GM21526 (cell line): ENCODE results near the gene IFFO2.

ENCODE experiments used
- ATAC-seq: cut with Tn5 transposase; IDR thresholded peaks from one replicate; pipeline ENCODE4 v1.9.1; 2021; ENCODE audit warnings: moderate library complexity; ENCODE audit not compliant: unreplicated experiment, low FRiP score

IFFO2 gene

DNA sequence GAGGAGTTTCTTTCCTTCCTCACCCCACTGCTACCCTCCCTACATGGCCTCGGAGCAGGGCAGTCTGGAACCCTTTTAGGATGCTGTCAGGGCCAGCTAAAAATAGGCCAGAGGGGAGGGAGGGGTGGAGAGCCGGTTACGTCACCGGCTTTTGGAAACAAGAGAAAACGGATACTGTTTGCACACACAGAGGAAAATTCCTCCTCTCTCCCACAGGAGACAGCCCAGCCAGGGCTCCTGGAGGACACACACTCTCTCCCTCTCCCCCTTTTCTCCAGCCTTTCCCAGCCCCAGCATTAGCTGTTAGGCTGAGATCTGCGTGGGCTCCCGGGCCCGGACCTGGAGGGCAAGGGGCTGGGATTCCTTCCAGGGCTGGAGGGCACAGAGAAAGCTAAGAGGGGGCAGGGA is 34.2 kb downstream of the IFFO2 start:
- no peak for ATAC-seq

DNA sequence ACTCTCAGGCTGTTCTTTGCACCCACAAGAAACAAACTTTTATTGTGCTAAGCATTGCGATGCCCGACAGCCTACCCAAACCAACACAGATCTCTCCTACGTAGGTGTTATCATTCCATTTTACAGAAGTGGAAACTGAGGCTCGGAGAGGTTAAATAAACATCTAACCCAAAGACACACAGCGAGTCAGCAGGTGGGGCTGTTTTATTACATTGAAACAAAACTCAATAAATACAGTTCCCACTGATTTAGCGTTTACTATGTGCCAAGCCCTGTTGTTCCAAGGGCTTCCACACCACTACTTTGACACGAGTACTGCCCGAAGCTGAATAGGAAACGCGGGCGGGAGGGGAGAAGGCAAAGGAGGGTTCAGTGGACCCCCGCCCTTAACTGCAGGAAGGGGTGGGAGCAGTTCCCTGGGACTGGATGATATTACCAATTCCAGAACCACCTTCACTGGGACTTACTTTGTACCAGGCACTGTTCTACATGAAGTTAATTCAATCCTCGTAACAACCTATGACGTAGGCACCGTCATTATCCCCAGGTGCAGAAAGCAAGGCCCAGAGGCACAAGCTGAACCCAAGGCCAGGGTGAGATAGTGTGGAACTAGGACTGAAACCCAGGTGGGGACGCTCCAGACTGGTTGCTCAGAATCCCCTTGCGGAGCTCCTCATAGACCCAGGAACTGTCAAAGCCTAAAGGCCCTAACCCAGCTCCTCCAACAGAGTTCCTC is 34.8 kb downstream of the IFFO2 start:
- ATAC-seq = no peak

DNA sequence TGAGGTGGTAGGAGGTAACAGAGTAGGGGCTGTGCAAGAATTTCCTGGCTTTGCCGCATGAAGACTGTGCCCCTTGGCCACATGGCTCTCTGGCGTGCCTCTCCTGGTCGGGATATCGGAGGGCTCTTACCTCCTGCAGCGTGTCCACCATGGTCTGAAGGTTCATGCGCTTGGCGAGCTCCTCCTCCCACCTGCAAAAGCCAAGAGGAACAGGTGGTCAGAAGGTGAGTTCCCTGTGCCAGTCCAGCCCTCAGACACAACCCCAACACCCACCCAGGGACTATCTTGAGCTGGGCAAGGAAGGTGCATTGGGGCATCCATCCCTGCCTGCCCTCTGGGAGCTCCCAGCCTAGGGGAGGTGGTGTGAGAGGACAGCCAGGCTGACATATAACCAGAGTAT is 35.5 kb downstream of the IFFO2 start:
- no peak for ATAC-seq

DNA sequence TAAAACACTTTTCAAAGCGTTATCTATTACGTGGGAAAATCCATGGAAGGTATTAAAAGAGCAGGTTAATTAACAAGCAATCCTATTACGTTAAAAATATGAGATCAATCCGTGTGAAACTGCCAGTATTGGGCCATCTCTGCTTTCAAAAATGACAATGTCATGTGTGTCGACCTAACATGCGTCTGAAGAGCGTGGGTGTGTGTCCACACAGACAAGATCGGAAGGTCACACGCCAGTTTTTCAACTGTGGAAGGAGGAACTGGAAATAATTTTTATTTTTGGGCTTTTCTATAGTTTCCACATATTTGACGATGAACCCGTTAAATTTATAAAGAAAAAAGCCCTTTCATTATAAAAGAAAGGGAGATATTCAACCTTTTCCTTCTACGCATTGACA is 36.5 kb downstream of the IFFO2 start:
- ATAC-seq = no peak

DNA sequence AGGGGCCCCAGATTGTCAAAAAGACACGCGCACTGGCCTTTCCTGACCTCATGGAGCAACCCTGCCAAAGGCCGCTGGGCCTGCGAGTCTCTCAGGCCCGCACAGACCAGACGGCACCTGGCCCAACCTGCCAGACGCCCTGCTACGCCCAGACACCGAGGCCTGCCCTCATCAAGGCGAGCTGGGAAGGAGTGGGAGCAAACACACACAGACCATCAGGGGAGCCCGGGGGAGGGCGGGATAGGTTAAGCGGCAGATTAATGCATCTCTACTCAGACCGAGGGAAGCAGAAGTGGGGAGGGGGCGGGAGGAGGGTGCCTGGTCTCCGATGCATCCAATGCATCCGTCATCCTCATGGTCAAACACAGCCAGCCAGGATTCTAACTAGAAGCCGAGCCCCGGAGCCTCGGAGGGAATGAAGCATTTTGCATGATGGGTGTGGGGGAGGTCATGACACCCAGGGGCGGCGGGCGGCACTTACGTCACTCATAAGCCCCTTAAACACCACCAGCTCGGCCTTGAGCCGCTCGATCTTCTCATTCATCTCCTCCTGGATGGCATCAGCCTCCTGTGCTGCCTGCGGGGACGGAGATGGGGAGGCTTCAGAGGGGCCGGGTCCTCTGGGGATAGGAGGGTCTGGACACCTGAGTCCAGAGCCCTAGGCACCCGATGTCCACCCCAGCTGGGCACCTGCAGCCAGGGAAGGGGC is 37.1 kb downstream of the IFFO2 start:
- ATAC-seq = no peak

DNA sequence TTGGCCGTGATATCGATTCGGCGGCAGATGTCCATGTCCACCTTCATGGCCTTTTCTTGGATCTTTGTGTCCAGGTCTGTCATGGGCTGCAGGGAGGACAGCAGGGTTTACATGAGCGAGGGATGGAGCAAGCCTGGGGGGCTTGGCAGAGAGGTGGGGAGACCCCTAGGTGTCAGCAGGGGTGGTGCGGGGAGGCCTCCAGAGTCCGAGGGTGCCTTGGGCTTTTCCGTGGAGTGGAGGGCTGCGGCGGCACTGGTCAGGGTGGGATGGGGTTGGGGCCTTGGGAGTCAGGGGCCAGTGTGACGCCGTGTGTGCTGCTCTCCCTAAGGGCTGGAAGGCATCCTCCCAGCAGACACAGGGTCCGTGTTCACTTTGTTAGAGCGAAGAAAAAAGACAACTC is 38.1 kb downstream of the IFFO2 start:
- ATAC-seq = no peak

DNA sequence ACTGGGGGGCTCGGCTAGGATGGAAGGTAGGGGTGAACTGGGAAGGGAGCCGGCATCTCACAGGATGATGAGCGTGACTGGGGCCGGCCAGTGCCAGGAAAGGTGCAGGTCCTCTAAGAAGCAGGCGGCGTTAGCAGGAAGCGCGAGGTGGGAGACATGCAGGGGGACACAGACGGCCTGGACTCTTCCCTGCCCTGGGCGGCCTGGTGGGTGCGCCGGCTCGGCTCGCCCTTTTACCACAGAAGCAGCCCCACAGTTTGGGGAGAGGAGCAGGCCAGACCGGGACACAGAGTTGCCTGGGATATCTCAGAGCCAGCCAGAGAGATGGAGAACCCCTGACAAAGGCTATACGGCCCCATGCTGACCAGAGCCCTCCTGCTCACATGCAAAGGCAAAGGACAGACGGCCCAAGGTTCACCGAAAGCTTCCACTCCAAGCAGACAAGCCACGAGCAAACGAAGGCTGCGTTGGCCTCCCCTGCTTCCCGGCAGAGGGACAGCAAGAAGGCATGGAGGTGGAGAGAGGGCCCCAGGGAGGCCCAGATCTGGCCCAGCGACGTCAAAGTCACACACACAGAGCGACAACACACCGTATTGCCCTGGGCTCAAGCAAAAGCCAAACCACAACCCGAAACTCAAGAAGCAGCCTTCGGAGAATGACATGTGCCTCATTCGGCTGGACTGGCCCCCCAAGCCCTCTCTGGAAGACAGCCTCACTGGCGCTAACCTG is 39.2 kb downstream of the IFFO2 start:
- no peak for ATAC-seq

DNA sequence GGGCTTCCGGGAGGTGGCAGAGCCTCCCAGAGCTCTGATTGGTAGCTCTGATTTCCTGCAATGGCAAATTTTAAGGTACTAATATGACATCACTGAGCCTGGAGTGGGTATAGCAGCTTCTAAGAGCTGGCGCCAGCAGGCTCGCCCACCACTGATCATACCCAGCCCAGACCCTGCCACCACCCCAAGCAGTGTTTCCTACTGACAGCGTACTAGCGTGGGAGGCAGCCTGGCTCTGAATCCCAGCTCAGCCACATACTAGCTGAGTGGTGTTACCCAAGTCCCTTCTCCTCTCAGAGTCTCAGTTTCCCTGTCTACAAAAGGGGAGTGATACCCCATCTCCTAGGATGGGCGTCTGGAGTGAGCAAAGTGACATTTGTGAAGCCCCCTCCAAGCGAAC is 41.1 kb downstream of the IFFO2 start:
- no peak for ATAC-seq

DNA sequence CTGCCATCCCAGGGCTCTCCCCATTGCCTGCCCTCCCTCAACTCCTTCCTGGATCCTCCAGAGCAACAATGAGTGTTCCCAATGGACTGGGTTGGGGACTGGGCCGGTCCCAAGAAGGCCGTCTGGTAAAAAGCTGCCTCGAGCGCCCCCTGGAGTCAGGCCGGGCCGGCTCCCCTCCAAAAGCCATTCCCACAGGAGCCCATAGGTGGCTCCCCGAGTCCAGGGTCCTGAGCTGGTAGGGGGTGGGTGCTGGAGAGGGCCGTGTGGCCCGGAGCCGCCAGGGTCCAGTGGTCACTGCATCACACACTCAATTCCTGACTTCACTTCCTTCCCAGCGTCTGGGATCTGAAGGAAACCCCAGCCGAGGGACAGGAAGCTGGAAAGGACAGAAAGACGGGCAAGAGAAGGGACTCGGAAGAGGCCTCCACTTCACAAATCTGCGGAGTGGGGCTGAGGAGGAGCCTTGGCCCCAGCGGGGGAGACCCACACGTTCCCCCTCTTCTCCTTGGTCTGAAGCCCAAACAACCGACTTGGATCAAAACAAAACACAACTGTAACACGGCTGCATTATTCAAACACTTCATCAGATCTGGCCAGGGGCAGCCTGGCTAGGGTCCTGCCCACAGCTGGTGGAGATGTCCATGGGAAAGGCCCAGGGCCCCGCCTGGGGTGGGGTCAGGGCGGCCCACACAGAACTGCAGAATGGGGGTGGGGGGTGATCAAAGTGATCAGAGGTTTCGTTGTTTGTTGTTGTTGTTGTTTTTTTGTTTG is 43.2 kb downstream of the IFFO2 start:
- no peak for ATAC-seq

DNA sequence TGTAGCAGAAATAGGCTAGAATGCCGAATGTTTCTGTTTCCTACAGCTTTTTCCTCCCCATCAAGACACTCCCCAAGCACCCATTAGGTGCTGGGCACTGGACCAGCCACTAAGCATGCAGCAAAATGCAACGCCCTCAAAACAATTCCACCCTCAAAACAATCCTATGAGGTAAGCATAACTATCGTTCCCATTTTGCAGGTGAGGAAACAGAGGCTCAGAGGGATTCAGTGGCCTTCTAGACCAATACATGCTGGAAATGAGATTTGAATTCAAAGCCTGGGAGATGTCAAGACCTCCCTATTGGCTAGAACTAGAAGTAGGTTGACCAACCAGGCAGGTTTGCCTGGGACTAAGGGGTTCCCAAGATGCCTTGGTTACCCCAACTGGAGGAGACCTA is 43.9 kb downstream of the IFFO2 start:
- ATAC-seq = no peak

DNA sequence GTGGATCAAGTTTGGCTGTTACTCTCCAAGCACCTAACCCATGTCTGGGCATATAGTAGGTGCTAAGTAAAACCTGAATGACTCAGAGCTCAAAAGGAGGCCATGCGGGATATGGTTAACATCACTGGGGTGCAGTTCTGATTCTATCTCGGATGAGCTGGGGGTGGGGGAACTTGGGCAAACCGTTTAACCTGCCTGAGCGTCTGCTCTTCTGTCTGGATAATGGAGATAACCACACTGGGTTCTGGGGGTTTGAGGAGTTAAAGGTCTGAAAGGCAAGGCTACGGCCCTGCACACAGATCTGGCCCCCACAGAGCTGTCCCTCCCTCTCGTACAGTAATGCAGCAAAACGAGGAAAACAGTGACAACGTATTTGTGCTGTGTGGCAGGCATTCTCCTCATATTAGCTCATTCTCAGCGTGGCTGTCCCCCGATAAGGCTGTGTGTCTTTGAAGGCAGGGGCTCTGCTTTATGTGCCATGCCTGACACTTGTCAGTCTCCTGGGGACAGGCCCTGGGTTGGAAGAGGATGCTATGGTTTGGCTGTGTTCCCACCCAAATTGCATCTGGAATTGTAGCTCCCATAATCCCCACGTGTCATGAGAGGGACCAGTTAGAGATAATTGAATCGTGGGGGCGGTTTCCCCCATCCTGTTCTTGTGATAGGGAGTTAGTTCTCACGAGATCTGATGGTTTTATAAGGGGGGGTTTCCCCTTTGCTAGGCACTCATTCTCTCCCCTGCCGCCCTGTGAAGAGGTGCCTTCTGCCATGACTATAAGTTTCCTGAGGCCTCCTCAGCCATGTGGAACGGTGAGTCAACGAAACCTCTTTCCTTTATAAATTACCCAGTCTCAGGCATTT is 47.3 kb downstream of the IFFO2 start:
- ATAC-seq = no peak

DNA sequence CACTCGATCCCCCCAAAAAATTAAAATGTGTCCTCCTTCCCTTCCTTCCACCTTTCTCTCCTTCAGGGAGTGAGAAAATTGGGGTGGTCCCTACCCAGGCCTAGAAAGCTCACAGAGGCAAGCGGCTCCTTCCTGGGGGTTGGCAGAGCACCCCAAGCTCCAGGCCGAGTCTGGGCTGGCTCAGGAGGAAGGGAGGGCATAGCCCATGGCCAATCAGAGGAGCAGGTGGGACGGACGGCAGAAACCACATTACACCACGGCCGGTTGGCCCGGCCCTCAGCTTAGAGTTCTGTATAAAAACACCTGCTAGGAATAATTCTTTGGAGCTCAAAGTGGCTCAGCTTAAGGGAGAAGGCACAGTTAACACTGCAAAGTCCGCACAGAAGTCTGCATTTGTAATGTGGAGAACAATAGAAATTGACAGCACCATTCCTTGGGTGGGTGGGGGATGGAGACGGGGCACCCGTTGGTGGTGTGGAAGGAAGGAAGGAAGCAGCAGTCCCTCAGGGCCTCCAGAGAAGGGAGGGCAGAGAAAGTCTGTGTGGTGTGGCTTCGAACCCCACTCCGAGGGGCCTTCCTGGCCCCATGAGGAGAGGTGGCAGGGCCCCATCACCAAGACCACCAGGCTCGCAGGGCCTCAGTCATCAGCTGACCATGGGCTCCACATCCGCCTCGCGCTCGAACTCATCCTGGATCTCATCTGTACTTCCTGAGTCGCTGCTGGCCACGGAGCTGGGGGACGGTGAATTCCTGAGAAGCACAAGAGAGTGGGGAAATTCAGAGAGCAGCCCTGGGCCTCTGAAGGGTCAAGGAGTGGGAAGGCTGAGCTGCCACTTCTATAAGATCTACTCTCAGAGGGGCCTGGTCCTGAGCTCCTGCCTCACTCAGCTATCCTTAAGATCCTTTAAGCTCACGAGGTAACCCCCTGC is 48.3 kb downstream of the IFFO2 start:
- ATAC-seq = no peak

DNA sequence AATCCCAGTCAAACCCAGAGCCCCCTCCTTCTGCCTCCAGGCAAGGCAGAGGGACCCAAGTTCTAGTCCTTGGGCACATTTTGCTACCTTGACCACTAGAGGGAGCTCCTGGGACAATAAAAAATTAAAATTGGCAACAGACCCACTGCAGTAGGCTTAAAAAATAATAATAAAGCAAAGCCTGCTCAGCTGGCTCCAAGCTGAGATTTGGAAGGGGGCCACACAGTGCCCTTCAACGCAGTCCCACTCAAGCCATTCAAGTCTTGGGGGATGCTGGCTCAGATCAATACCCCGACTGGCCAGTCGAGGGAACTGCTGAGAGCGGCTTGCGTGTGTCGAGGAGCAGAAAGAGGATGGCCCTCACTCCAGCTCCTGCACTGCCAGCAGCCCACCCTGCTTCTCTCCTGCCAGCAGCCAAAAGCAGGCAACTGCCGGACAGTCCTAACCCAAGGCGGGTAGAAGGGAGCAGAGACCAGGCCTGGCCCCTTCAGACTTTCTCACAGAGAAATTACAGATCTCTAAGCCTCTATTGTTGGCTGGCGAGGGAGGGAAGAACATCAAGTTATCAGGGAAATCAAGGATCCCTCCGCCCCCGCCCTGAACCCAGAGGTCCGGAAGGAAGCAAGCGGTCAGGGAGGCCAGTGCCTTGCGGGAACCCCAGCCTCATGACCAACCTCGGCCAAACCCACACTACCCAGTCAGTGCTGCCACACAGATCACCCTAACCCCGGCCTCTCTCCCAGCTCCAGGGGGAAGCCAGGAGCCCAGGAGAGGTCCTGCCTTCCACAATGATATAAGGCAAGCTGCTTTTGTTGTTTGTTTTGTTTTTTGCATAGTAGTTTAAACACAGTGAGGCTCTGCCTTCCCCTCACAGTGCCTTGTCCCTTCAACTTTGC is 49.2 kb downstream of the IFFO2 start:
- no peak for ATAC-seq

DNA sequence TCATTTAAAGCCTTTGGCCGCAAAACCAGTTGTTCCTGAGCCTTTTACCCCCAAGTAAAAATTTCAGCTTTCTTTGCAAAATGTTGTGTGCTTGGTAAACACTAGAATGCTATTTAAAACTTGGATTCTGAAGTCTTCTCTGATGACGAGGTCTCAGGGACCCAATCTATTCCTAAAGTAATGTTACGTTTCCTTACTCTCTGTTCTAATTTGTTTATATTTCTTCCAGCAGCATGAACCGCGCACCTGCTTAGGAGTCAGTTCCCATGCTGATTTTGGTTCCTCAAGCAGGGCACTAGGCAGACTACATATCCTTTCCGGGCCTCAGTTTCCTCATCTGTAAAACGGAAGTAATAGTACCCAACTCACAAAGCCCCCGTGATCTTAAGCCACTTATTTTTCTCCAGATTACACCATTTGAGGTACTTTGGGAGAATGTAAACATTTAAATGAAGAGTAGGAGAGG is 53.2 kb downstream of the IFFO2 start:
- ATAC-seq = no peak

DNA sequence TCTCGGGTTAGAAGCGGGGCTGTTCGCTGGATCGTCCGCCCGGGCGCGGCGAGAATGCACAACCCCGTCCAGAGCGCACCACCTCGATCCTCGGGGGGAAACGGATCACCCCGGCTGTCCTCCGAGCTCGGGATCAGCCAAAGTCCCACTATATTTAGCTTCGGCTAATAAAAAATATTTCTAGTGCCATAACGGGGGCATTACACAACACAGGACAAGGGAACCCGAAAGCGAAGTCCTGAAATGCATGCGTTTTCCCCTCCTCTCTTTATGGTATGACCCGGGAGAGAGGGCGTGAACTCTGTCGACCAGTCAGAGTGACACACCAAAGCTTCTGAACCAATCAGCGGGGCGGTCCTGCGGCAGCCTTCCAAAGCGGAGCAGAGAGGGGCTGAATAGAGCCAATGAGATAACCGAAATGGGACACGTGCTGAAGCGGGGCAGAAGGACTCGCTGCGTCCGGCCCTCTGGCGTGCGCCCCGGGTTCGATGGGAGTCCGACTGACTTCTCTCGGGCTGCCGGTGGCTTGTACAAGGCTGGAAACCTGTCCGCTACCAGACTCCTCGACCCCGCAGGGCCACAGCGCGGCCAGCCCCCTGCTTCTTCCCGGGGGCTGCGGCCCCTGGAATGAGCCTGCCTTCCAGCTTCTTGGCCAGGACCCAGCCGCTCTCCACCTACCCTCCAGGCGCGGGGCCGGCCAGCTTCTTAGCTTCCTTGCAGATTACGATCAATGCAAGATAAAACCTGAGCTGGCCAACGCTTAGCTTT is 53.8 kb downstream of the IFFO2 start, which contains the start of gene ALDH4A1:
Gene ALDH4A1, minus strand, starts transcription at position 33 of the 768 bp plus-strand sequence. Its CDS starts 32 bp downstream, at position 1.
- ATAC-seq = peak; percentile 93

DNA sequence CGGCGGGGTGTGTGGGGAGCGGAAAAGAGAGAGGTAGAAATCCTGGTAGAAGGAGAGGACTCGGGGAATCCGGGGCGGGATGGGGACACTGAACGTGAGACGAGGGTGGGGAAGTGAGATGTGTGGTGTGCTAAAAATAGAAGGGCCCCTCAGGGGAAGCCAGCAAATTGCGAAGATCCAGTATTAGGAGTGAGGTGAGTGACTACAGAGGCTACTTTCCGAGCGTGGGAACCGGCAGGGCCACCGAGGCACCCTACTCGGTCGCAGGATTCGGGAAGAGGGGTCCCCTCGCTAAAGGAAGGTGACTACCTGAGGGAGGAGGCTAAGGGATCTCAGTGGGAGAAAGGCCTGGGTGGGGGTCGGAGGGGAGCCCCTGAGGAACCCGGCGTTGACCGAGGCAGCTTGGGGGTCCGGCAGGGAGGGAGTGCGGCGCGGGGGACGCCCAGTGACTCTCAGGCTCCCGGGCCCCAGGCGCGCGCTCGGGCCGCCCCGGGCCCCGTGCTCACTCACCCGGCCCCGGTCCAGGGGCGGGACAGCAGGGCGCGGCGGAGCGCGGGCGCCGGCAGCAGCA is 54.4 kb downstream of the IFFO2 start:
- ATAC-seq = no peak
